Measurements from ENCODE around the gene SLC12A3. TPM values are rescaled to one million over a fixed set of nuclear protein-coding genes. Genes with fewer than 3 reads are reported as not detected.

SLC12A3 gene
- total RNA-seq, 1 donor from 2014 or later, result not detected

DNA sequence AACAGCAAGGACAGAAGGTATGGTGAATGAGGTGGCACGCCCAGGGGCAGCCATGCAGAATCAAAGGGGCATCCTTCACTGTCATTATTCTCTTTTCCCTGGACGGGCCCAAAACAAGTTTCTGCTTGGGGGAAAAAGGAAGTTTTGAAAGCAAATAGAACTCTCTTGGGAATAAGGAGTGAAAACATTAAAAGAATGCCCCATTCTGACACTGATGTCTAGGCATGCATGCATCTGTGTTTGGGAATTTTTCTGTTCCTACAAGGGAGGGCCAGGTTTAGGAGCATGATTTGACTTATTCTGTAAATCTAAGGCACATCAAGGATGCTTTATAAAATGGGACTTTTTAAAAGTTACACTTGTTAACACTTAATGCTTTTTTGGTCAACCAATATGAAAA is 34.3 kb upstream of the SLC12A3 start:
- no peak overlapping the region for H3K27ac Mint-ChIP-seq
- Histone ChIP-seq H3K4me2 (no peak overlapping the region), H3K79me2 (ENCODE audit: low read depth) (no peaks in the 10 kb centered on the region), H3K9me3 (ENCODE audit: low read depth) (no peaks in the 10 kb centered on the region), H3K27me3 (no peaks in the 10 kb centered on the region), H3F3A (ENCODE audit: low read depth) (no peaks in the 10 kb centered on the region), H3K27ac (no peak overlapping the region), H3K4me3 (no peak overlapping the region), H3K36me3 (no peaks in the 10 kb centered on the region), H3K4me1 (no peaks in the 10 kb centered on the region), H2AFZ (replicated peaks) (no peak overlapping the region), H4K20me1 (ENCODE audit: low read depth) (no peaks in the 10 kb centered on the region), H3K9ac (no peak overlapping the region)
- no peak overlapping the region for H3K4me3 Mint-ChIP-seq
- DNase-seq (ENCODE audit: low spot score), result no peak
- no peaks in the 10 kb centered on the region for H3K4me1 Mint-ChIP-seq
- H3K36me3 Mint-ChIP-seq, result peaks cover 23% of the 10 kb centered on the region
- no peaks in the 10 kb centered on the region for H3K9me3 Mint-ChIP-seq
- TF ChIP-seq EZH2 (IDR thresholded peaks at IDR 0.05), result no peak
- TF ChIP-seq EZH2phosphoT487 (IDR thresholded peaks at IDR 0.05), result no peak
- TF ChIP-seq, protein P1, sequence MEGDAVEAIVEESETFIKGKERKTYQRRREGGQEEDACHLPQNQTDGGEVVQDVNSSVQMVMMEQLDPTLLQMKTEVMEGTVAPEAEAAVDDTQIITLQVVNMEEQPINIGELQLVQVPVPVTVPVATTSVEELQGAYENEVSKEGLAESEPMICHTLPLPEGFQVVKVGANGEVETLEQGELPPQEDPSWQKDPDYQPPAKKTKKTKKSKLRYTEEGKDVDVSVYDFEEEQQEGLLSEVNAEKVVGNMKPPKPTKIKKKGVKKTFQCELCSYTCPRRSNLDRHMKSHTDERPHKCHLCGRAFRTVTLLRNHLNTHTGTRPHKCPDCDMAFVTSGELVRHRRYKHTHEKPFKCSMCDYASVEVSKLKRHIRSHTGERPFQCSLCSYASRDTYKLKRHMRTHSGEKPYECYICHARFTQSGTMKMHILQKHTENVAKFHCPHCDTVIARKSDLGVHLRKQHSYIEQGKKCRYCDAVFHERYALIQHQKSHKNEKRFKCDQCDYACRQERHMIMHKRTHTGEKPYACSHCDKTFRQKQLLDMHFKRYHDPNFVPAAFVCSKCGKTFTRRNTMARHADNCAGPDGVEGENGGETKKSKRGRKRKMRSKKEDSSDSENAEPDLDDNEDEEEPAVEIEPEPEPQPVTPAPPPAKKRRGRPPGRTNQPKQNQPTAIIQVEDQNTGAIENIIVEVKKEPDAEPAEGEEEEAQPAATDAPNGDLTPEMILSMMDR (IDR thresholded peaks at IDR 0.05), result no peak
- H3K27me3 Mint-ChIP-seq (ENCODE audit: insufficient read depth, low read depth), result no peaks in the 10 kb centered on the region

DNA sequence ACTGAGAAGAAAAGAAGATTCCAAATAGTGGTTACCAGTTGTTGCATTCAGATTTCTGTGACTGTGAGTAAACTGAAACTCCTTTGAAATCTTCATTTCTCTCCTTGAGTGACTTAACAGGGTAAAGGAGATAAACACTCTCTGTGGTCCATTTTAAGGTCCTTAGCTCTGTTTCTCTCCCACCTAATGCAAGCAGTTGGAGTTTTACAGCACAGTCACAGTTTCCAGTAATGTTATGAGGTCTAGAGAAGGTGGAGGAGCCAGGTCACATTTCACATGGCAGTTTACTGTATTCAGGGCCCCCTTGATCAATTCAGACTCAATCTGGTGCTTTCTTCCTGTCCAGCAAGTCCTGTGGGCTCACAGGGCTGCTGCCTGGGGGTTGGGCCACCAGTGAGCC is 32.2 kb upstream of the SLC12A3 start:
- Histone ChIP-seq H3K27me3 (no peaks in the 10 kb centered on the region), H3K4me1 (no peaks in the 10 kb centered on the region), H3K27ac (no peak overlapping the region), H3K79me2 (ENCODE audit: low read depth) (no peaks in the 10 kb centered on the region), H3K36me3 (no peaks in the 10 kb centered on the region), H3K4me3 (no peak overlapping the region), H2AFZ (replicated peaks) (no peak overlapping the region), H3K9ac (peak overlapping the region; percentile 42), H4K20me1 (ENCODE audit: low read depth) (no peaks in the 10 kb centered on the region), H3K9me3 (ENCODE audit: low read depth) (no peaks in the 10 kb centered on the region), H3K4me2 (no peak overlapping the region), H3F3A (ENCODE audit: low read depth) (no peaks in the 10 kb centered on the region)
- no peaks in the 10 kb centered on the region for H3K9me3 Mint-ChIP-seq
- no peaks in the 10 kb centered on the region for H3K4me1 Mint-ChIP-seq
- no peaks in the 10 kb centered on the region for H3K27me3 Mint-ChIP-seq (ENCODE audit: insufficient read depth, low read depth)
- H3K4me3 Mint-ChIP-seq, result no peak overlapping the region
- H3K36me3 Mint-ChIP-seq, result peaks cover 25% of the 10 kb centered on the region
- no peak for TF ChIP-seq EZH2phosphoT487 (IDR thresholded peaks at IDR 0.05)
- TF ChIP-seq, protein P1 (IDR thresholded peaks at IDR 0.05), result no peak
- no peak for TF ChIP-seq EZH2 (IDR thresholded peaks at IDR 0.05)
- H3K27ac Mint-ChIP-seq, result no peak overlapping the region
- no peak for DNase-seq (ENCODE audit: low spot score)

- Histone ChIP-seq H3K4me3 (no peak overlapping the region), H3K36me3 (no peaks in the 10 kb centered on the region), H3K27ac (no peak overlapping the region), H3K79me2 (ENCODE audit: low read depth) (no peaks in the 10 kb centered on the region), H3F3A (ENCODE audit: low read depth) (no peaks in the 10 kb centered on the region), H4K20me1 (ENCODE audit: low read depth) (no peaks in the 10 kb centered on the region), H3K27me3 (no peaks in the 10 kb centered on the region), H3K9me3 (ENCODE audit: low read depth) (no peaks in the 10 kb centered on the region), H3K4me2 (no peak overlapping the region), H2AFZ (replicated peaks) (no peak overlapping the region), H3K9ac (peak overlapping the region; percentile 42), H3K4me1 (no peaks in the 10 kb centered on the region)
- Mint-ChIP-seq H3K36me3 (peaks cover 31% of the 10 kb centered on the region), H3K27me3 (ENCODE audit: insufficient read depth, low read depth) (no peaks in the 10 kb centered on the region), H3K27ac (no peak overlapping the region), H3K4me3 (no peak overlapping the region), H3K9me3 (no peaks in the 10 kb centered on the region), H3K4me1 (no peaks in the 10 kb centered on the region)
- TF ChIP-seq, protein P1 (IDR thresholded peaks at IDR 0.05), result no peak
- TF ChIP-seq EZH2phosphoT487 (IDR thresholded peaks at IDR 0.05) (no peak), EZH2 (IDR thresholded peaks at IDR 0.05) (no peak)
- DNase-seq (ENCODE audit: low spot score), result no peak
Measured at GRCh38 chr16:56833243-56833970, 31.6 kb upstream of the SLC12A3 start.
